Eye (tissue), 1 donor: ENCODE data around the gene SGCA.
A peak's percentile ranks its signal among the peaks of the same experiment; 100 is the strongest.

Source experiments
- DNase-seq: peaks from one replicate; pipeline ENCODE4 v3.0.0-alpha.2; 2015

SGCA gene

GRCh38 chr17:50149417-50150353 lies 16.1 kb upstream of the SGCA start:
- peak; percentile 77 for DNase-seq

DNA sequence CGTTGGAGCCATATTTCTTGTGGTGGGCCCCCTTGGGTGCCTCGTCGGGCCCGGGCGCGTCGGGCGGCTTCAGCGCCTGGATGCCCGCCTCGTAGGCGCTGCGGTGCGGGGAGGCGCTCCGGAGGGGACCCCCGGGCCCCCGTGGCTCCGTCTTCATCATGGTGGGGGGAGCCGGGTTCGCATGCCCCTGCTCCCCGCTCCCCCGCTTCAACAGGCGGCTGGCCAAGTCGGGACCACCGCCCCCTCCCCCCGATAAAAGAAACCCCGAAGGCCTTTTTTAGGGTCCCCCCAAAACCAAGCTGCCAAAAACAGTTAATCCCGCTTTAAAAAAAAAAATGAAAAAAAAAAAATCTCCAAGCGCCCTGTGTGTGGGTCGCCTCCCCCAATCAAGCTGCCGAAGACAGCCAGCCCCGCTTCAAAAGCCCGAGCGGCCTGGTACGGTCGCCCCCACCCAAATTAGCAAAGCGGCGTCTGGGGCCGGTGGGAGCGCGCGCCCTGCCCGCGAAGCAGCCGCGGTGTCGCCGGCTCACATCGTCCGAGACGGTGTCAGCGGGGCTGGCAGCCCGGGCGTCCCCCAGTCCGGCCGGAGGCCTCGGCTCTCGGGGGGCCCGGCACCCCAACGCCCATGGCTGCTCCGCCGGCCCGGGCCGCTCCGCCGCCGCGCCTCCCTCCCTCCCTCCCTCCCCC lies 15.3 kb upstream of the SGCA start, which contains the start of gene PPP1R9B:
PPP1R9B (minus strand) TSS at position 324 of the 687 bp plus-strand sequence; CDS start at position 160, 164 bp downstream.
- no peak for DNase-seq

DNA sequence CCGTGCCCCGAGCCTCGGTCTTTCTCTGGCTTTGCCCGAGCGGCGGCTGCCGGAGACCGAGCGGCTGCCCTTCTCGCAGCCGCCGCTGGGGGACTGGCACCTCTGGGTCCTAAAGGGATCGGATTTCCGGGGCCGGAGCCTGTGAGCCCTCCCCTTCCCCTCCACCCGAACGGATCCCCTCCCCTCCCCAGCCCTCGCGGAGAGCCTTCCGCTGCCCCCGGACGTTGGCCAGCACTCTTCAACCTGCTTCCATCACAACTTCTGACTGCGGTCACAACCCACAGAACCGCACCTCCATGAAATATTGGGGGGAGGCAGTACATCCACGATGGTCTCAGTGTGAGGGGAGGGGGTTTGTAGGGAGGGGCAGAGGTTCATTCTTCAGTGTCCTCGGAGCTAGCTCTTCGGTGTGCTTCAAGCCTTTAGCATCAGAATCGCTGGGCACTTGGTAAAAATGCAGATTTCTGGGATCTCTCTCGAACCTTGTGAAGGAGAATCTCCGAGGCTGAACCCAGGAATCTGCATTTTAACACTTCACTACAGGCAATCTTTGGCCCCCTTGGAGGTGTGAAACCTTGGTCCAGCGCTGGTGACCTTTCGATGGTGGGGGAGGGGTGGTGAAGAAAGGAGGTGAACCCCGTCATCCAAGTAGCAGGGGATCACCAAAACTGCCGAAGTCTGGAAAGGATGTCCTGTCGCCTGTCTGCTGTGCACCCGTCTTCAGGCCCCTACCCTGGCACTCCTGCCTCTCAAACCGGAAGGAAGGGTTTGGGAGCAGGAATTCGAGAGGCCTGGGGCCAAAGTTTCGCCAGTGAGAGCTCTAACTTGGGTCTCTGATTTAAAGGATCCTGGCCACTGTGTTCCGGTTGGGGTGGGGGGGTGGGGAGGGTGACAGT lies 14.5 kb upstream of the SGCA start:
- DNase-seq = peak; percentile 95

GRCh38 chr17:50151937-50152547 lies 13.8 kb upstream of the SGCA start:
- DNase-seq = peak; percentile 96

DNA sequence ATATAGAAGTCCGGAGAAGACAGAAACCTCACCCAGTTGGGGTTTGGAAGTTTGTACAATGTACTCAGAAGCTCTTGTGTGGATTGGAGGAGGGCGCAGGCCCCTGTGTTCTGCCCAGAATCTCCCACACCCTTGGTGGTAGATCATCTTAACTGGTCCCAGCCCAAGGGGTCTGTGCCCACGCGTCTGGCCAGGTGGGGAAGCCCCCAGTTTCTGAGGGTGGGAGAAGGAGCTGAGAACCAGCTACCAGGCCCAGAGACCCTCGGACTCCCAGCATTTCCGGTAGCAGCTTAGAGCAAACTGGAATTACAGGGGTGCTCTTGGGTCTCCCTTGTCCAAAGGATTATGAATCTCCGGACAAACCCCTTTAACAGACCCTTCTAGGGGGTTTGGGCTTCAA lies 13.1 kb upstream of the SGCA start:
- DNase-seq = no peak

GRCh38 chr17:50153650-50154575 lies 11.9 kb upstream of the SGCA start:
- no peak for DNase-seq

- no peak for DNase-seq
Measured at GRCh38 chr17:50154604-50155003, 11.2 kb upstream of the SGCA start.

GRCh38 chr17:50155115-50155819 lies 10.5 kb upstream of the SGCA start:
- no peak for DNase-seq

- DNase-seq = no peak
Measured at GRCh38 chr17:50157891-50158290, 7.9 kb upstream of the SGCA start.

GRCh38 chr17:50161023-50161910 lies 4.5 kb upstream of the SGCA start:
- peak; percentile 99 for DNase-seq

- DNase-seq = no peak
Measured at GRCh38 chr17:50161911-50162288, 3.9 kb upstream of the SGCA start.

DNA sequence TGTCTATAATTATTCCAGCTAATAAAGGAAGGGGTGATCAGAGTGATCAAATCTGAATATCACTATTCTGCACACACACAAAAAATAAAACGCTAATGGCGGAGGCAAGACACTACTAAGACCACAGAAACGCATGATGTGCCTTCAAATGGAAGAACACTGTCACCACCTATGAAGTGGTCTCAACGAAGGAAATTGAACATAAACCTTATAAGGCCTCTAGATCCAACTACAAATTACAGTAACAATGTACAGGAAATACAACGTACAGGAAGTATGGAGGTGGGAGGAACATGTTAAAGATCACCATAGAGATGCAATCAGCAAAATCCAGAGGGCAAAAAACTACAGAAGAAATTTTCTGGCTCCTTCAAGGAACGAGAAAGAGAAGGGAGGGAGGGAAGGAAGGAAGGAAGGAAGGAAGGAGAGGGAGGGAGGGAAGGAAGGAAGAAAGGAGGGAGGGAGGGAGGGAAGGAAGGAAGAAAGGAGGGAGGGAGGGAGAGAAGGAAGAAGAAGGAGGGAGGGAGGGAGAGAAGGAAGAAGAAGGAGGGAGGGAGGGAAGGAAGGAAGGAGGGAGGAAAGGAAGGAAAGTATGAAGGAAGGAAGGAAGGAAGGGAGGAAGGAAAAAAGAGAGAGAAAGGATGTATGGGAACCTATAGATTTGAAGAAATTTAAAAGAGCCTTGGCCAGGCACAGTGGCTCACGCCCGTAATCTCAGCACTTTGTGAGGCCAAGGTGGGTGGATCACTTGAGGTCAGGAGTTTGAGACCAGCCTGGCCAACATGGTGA lies 3.1 kb upstream of the SGCA start:
- no peak for DNase-seq

- no peak for DNase-seq
Measured at GRCh38 chr17:50163843-50164696, 1.7 kb upstream of the SGCA start.

DNA sequence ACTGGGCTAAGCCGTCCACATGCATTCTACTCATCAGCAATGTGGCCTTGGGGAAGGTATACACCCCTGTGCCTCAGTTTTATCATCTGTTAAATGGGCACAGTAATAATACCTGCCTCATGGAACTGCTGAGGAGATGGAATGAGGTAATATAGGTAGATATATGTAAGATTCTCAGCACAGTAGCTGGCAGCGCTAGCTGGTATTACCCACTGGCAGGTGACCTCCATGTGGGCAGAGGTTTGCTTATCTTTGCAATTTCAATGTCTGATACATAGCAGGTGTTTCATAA lies 1.2 kb upstream of the SGCA start:
- no peak for DNase-seq

DNA sequence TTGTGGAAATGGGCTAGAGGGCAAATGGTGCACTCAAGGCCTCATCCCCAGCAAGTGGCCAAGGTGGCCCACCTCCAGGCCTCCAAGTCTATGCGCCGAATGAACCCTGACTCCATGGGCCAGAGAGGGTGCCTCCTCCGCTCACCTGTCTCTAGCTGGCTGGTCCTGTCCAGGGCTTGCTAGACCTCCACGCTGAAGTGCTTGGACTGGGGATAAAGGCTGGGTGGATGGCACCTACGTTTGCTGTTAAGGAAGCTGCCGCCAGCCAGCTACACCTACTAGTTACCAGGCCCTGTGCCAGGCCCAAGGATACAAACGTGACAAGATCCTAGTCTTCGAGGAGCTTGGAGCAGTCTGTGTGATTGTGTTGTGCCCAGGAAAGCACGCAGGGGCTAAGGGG lies 739 bp upstream of the SGCA start:
- no peak for DNase-seq

- DNase-seq = no peak
Measured at GRCh38 chr17:50165466-50165865, 339 bp upstream of the SGCA start.

GRCh38 chr17:50166518-50167181 lies 845 bp downstream of the SGCA start:
- DNase-seq = no peak
